Activated T-helper 9 cell treated with anti-CD3 and anti-CD28 coated beads, Interleukin-2, amount 50 U/mL, for 16 hours (primary cell): ENCODE measurements around the gene PDSS2.
"Not testable (repeated sequence)": the region's sequence is repeated elsewhere in the genome, so short reads cannot be mapped to it uniquely, and the experiment has no call there.

Experiments
- DNase-seq: peaks from one replicate; pipeline ENCODE4 v3.0.0-alpha.2; 2020; ENCODE audit warnings: low read depth

Gene PDSS2

GRCh38 chr6:107164299-107164698 lies 295.1 kb downstream of the PDSS2 start:
- DNase-seq, result not testable (repeated sequence)

- no peak for DNase-seq
These were observed 297.8 kb downstream of the PDSS2 start for GRCh38 chr6:107161521-107161920.

GRCh38 chr6:107156617-107157016 lies 302.7 kb downstream of the PDSS2 start:
- DNase-seq, result no peak

GRCh38 chr6:107154801-107155160 lies 304.6 kb downstream of the PDSS2 start:
- DNase-seq, result no peak

- no peak for DNase-seq
These were observed 305.1 kb downstream of the PDSS2 start for GRCh38 chr6:107154131-107154800.

- no peak for DNase-seq
These were observed 306.5 kb downstream of the PDSS2 start for GRCh38 chr6:107152638-107153430.

GRCh38 chr6:107144666-107145065 lies 314.7 kb downstream of the PDSS2 start:
- no peak for DNase-seq

- DNase-seq, result no peak
These were observed 315.4 kb downstream of the PDSS2 start for GRCh38 chr6:107144014-107144413.

GRCh38 chr6:107140581-107140980 lies 318.8 kb downstream of the PDSS2 start:
- no peak for DNase-seq

- DNase-seq, result not testable (repeated sequence)
These were observed 323.0 kb downstream of the PDSS2 start for GRCh38 chr6:107136324-107136723.

- not testable (repeated sequence) for DNase-seq
These were observed 324.2 kb downstream of the PDSS2 start for GRCh38 chr6:107135048-107135680.

GRCh38 chr6:107132330-107132954 lies 326.9 kb downstream of the PDSS2 start:
- DNase-seq, result no peak

- DNase-seq, result no peak
These were observed 329.9 kb downstream of the PDSS2 start for GRCh38 chr6:107129370-107129925.

- no peak for DNase-seq
These were observed 330.8 kb downstream of the PDSS2 start for GRCh38 chr6:107128577-107128976.

GRCh38 chr6:107128175-107128574 lies 331.2 kb downstream of the PDSS2 start:
- no peak for DNase-seq

- DNase-seq, result no peak
These were observed 333.6 kb downstream of the PDSS2 start for GRCh38 chr6:107125771-107126170.

- DNase-seq, result no peak
These were observed 334.4 kb downstream of the PDSS2 start for GRCh38 chr6:107124934-107125348.

GRCh38 chr6:107123501-107123900 lies 335.9 kb downstream of the PDSS2 start:
- no peak for DNase-seq

- DNase-seq, result no peak
These were observed 336.6 kb downstream of the PDSS2 start for GRCh38 chr6:107122748-107123147.

- DNase-seq, result no peak
These were observed 337.3 kb downstream of the PDSS2 start for GRCh38 chr6:107121964-107122495.

GRCh38 chr6:107121266-107121665 lies 338.1 kb downstream of the PDSS2 start:
- DNase-seq, result no peak

- no peak for DNase-seq
These were observed 339.0 kb downstream of the PDSS2 start for GRCh38 chr6:107120404-107120803.
